ENCODE data around the gene EFHD2.

DNA sequence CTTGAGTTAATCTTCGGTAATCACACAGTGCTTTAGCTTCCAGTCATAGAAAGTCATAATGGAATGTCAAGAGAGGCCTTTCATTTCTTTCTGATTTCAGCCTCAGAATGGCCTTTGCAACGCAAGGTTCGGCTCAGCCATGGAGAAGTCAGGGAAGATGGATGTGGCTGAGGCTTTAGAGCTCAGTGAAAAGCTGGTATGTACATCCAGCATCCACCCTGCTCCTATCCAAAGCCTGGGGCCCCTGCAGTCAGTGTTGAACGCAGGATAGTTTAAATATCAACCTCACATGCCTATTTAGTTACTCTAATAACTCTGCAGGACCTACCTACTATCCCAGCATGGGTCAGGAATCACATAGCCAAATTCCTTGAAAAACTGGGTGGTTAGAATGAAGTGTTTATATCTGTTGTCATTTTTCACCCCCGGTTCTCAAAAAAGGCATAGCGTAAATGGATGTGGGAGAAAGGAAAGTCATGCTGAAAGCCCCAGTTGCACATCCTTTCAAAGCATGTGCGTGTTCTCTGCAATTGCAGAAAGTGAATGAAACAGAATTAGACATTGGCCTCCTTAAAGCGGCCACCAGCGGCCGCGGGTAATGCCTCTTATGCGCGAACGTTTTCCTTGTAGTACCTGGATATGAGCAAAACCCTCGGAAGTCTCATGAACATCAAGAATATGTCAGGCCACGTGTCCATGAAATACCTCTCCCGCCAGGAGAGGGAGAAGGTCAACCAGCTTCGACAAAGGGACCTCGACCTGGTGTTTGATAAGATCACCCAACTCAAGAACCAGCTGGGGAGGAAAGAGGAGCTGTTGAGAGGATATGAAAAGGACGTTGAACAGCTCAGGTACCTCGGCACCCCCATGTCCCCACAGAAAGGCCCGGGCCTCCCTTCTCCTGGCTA is 28.8 kb upstream of the EFHD2 start:
- TF ChIP-seq, protein P1, sequence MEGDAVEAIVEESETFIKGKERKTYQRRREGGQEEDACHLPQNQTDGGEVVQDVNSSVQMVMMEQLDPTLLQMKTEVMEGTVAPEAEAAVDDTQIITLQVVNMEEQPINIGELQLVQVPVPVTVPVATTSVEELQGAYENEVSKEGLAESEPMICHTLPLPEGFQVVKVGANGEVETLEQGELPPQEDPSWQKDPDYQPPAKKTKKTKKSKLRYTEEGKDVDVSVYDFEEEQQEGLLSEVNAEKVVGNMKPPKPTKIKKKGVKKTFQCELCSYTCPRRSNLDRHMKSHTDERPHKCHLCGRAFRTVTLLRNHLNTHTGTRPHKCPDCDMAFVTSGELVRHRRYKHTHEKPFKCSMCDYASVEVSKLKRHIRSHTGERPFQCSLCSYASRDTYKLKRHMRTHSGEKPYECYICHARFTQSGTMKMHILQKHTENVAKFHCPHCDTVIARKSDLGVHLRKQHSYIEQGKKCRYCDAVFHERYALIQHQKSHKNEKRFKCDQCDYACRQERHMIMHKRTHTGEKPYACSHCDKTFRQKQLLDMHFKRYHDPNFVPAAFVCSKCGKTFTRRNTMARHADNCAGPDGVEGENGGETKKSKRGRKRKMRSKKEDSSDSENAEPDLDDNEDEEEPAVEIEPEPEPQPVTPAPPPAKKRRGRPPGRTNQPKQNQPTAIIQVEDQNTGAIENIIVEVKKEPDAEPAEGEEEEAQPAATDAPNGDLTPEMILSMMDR (IDR thresholded peaks at IDR 0.05): no peak
- TF ChIP-seq POLR2A (IDR thresholded peaks at IDR 0.05): no peak
